Measurements from ENCODE around the gene FAM216A.
A peak's percentile ranks its signal among the peaks of the same experiment; 100 is the strongest.
"Not testable (repeated sequence)": the region's sequence is repeated elsewhere in the genome, so short reads cannot be mapped to it uniquely, and the experiment has no call there.

Gene FAM216A

GRCh38 chr12:110451263-110451662, 17.4 kb upstream of the FAM216A start:
- Histone ChIP-seq H3K4me2 (ENCODE audit: low read depth, low read length, poor library complexity, severe bottlenecking) (no peak overlapping the region), H3K4me3 (ENCODE audit: insufficient read depth, low read length, poor library complexity, severe bottlenecking) (no peak overlapping the region), H3K27me3 (ENCODE audit: low read length) (no peaks in the 10 kb centered on the region), H3F3A (ENCODE audit: insufficient read depth) (peaks cover 36% of the 10 kb centered on the region), H3K79me2 (ENCODE audit: insufficient read depth, low read length) (peaks cover 39% of the 10 kb centered on the region), H3K36me3 (ENCODE audit: low read length) (peaks cover 19% of the 10 kb centered on the region; the same call in 1 of the 2 replicates), H3K9ac (ENCODE audit: low read length) (no peak overlapping the region), H3K27ac (ENCODE audit: low read depth, low read length) (peak overlapping the region; percentile 76), H4K20me1 (ENCODE audit: low read depth, low read length) (peaks cover 8% of the 10 kb centered on the region; the same call in 1 of the 2 replicates), H2AFZ (ENCODE audit: low read depth, low read length, severe bottlenecking) (no peak overlapping the region), H3K9me2 (replicated peaks; ENCODE audit: insufficient read depth, low read length) (no peaks in the 10 kb centered on the region), H3K9me3 (ENCODE audit: insufficient read depth, low read length) (no peaks in the 10 kb centered on the region)
- no peak for TF ChIP-seq CTCF (IDR thresholded peaks at IDR 0.05; ENCODE audit: insufficient read depth, low read length, poor library complexity, severe bottlenecking)
- TF ChIP-seq EZH2phosphoT487 (conservative IDR thresholded peaks at IDR 0.05; ENCODE audit: low read length): no peak

GRCh38 chr12:110453569-110454296, 14.9 kb upstream of the FAM216A start:
- H3F3A ChIP-seq (ENCODE audit: insufficient read depth): peaks cover 58% of the 10 kb centered on the region
- peaks cover 14% of the 10 kb centered on the region for H3K79me2 ChIP-seq (ENCODE audit: insufficient read depth, low read length)
- no peaks in the 10 kb centered on the region for H3K27me3 ChIP-seq (ENCODE audit: low read length)
- no peak overlapping the region for H3K4me2 ChIP-seq (ENCODE audit: low read depth, low read length, poor library complexity, severe bottlenecking)
- H3K9ac ChIP-seq (ENCODE audit: low read length): no peak overlapping the region
- H3K27ac ChIP-seq (ENCODE audit: low read depth, low read length): 0 out of 2 replicates have a peak overlapping the region, but pooled peaks have one; percentile 13
- H4K20me1 ChIP-seq (ENCODE audit: low read depth, low read length): peaks cover 3% of the 10 kb centered on the region; the same call in 1 of the 2 replicates
- TF ChIP-seq CTCF (IDR thresholded peaks at IDR 0.05; ENCODE audit: insufficient read depth, low read length, poor library complexity, severe bottlenecking): no peak
- TF ChIP-seq EZH2phosphoT487 (conservative IDR thresholded peaks at IDR 0.05; ENCODE audit: low read length): no peak
- H2AFZ ChIP-seq (ENCODE audit: low read depth, low read length, severe bottlenecking): no peak overlapping the region
- no peaks in the 10 kb centered on the region for H3K9me2 ChIP-seq (replicated peaks; ENCODE audit: insufficient read depth, low read length)
- H3K36me3 ChIP-seq (ENCODE audit: low read length): peaks cover 19% of the 10 kb centered on the region; the same call in 1 of the 2 replicates
- no peaks in the 10 kb centered on the region for H3K9me3 ChIP-seq (ENCODE audit: insufficient read depth, low read length)
- H3K4me3 ChIP-seq (ENCODE audit: insufficient read depth, low read length, poor library complexity, severe bottlenecking): no peak overlapping the region

- Histone ChIP-seq H3K4me3 (ENCODE audit: insufficient read depth, low read length, poor library complexity, severe bottlenecking) (no peak overlapping the region), H3K4me2 (ENCODE audit: low read depth, low read length, poor library complexity, severe bottlenecking) (no peak overlapping the region), H3K9me2 (replicated peaks; ENCODE audit: insufficient read depth, low read length) (no peaks in the 10 kb centered on the region), H3K9me3 (ENCODE audit: insufficient read depth, low read length) (no peaks in the 10 kb centered on the region), H3K27ac (ENCODE audit: low read depth, low read length) (peak overlapping the region; percentile 90; the same call in 1 of the 2 replicates), H3K79me2 (ENCODE audit: insufficient read depth, low read length) (peaks cover 11% of the 10 kb centered on the region; the same call in 1 of the 2 replicates), H3F3A (ENCODE audit: insufficient read depth) (peaks cover 47% of the 10 kb centered on the region), H3K27me3 (ENCODE audit: low read length) (no peaks in the 10 kb centered on the region), H2AFZ (ENCODE audit: low read depth, low read length, severe bottlenecking) (no peak overlapping the region), H3K36me3 (ENCODE audit: low read length) (peaks cover 17% of the 10 kb centered on the region; the same call in 1 of the 2 replicates), H3K9ac (ENCODE audit: low read length) (no peak overlapping the region), H4K20me1 (ENCODE audit: low read depth, low read length) (no peaks in the 10 kb centered on the region)
- no peak for TF ChIP-seq CTCF (IDR thresholded peaks at IDR 0.05; ENCODE audit: insufficient read depth, low read length, poor library complexity, severe bottlenecking)
- no peak for TF ChIP-seq EZH2phosphoT487 (conservative IDR thresholded peaks at IDR 0.05; ENCODE audit: low read length)
Observed at GRCh38 chr12:110458756-110459155, 9.9 kb upstream of the FAM216A start.

- H3K4me3 ChIP-seq (ENCODE audit: insufficient read depth, low read length, poor library complexity, severe bottlenecking); H2AFZ ChIP-seq (ENCODE audit: low read depth, low read length, severe bottlenecking); H3K27ac ChIP-seq (ENCODE audit: low read depth, low read length); H3K9me3 ChIP-seq (ENCODE audit: insufficient read depth, low read length); H3K9ac ChIP-seq (ENCODE audit: low read length); H3K9me2 ChIP-seq (replicated peaks; ENCODE audit: insufficient read depth, low read length); H3K4me2 ChIP-seq (ENCODE audit: low read depth, low read length, poor library complexity, severe bottlenecking); H4K20me1 ChIP-seq (ENCODE audit: low read depth, low read length); H3K36me3 ChIP-seq (ENCODE audit: low read length); H3K27me3 ChIP-seq (ENCODE audit: low read length): not testable (repeated sequence)
- peaks cover 20% of the 10 kb centered on the region for H3K79me2 ChIP-seq (ENCODE audit: insufficient read depth, low read length)
- peaks cover 35% of the 10 kb centered on the region for H3F3A ChIP-seq (ENCODE audit: insufficient read depth)
Observed at GRCh38 chr12:110461189-110461588, 7.5 kb upstream of the FAM216A start.
